Measurements from ENCODE around the gene HTR1D.

GRCh38 chr1:23217421-23218115, at the start of gene HTR1D:
- no peak for TF ChIP-seq POLR2A (IDR thresholded peaks at IDR 0.05)
- no peak for TF ChIP-seq CTCF (IDR thresholded peaks at IDR 0.05)
